ENCODE data around the gene RALGPS2. TPM values are rescaled to one million over a fixed set of nuclear protein-coding genes. Genes with fewer than 3 reads are reported as not detected.

RALGPS2 gene
- total and polyA plus RNA-seq, 4 donors: 20.1 to 57.6 (median 35.0) TPM

DNA sequence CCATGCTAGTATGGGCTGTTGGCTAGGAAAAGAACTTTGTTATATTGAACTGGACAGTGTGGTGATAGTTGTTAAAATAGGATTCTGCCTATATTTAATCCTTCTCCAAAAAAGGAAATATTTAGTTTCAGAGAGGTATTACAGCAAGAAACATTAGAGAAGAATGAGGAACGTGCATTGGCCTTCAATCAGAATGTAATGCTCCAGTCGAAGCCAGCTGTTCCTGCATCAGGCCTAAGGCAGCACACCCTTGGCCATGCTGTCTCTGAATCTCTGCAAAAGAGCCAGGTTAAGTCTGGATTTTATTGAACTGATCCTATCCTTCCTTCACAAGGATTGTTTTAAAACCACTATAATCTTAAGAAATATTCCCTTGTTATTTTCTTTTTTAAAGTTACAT, 35.3 kb upstream of the RALGPS2 start:
- no peak for DNase-seq (ENCODE audit: low read depth in 4 of 6, low spot score in 6 of 6)
- Histone ChIP-seq H3K27ac (ENCODE audit: low read depth, low read length) (no peak overlapping the region), H3K36me3 (ENCODE audit: control insufficient read depth, insufficient read depth, low read length) (no peaks in the 10 kb centered on the region), H3K4me1 (ENCODE audit: control insufficient read depth, insufficient read depth, low read length) (no peaks in the 10 kb centered on the region), H3K9me3 (ENCODE audit: control insufficient read depth, insufficient read depth, low read length) (no peaks in the 10 kb centered on the region), H3K27me3 (ENCODE audit: control insufficient read depth, insufficient read depth, low read length) (no peaks in the 10 kb centered on the region), H3K4me3 (ENCODE audit: low read depth, low read length) (no peak overlapping the region)
- WGBS (ENCODE audit: insufficient coverage): 65% methylated on average over 2 of the region's 2 CpGs

DNA sequence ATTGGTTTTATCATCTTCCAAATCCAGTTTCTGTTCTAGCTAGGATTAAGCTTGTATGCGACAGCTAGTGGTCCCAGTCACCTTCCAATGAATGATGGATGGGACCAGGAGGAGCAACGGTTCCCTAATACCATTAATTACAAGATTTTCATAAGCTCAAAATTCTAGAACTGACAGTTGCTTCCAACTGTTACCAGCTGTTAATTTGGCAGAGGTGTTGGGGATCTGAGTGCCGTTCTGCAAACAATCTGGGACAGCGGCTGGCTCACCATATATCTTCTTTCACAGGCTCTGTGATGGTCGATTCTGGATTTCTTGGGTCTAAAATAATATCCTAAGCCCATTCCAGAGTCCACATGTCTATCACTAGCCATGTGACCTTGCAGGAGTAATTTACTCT, 34.5 kb upstream of the RALGPS2 start:
- WGBS (ENCODE audit: insufficient coverage): no CpG with 5 or more reads among the region's 5 CpGs
- H3K27ac ChIP-seq (ENCODE audit: low read depth, low read length): no peak overlapping the region
- no peaks in the 10 kb centered on the region for H3K36me3 ChIP-seq (ENCODE audit: control insufficient read depth, insufficient read depth, low read length)
- no peaks in the 10 kb centered on the region for H3K4me1 ChIP-seq (ENCODE audit: control insufficient read depth, insufficient read depth, low read length)
- H3K27me3 ChIP-seq (ENCODE audit: control insufficient read depth, insufficient read depth, low read length): no peaks in the 10 kb centered on the region
- DNase-seq (ENCODE audit: low read depth in 4 of 6, low spot score in 6 of 6): no peak
- H3K9me3 ChIP-seq (ENCODE audit: control insufficient read depth, insufficient read depth, low read length): no peaks in the 10 kb centered on the region
- H3K4me3 ChIP-seq (ENCODE audit: low read depth, low read length): no peak overlapping the region

DNA sequence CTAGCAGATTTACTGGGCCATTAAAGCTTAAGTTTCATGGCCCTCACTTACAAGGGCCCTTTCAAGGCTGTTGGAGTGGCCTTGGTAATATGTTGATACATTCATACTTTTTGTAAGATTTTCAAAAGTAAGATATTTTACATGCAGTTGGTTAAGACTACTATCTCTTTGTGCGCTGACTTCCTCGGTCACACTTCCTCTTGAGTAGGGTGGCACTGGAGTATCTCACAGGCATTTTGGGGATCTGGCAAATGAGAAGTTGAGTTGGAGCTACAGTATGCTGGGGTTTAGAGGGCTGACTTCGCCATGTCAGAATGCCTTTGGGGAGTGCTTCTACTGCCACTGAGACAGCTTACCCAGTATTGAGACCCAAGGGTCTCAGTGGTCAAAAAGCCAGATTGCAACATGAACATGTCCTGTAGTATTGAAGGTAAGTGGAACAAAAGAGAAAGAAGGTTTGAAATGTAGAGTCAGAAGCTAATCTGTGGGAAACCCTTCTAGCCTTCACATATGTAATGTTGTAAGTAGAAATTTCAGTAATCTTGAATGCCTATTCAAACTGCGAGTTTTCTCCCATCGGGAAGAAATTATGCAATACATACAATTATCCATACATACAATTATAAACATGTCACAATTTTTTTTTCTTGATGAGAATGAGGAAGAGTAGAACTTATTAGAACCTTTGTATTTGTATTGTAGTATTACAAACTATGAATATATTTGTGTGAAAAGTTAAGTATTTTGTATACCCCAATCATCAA, 32.3 kb upstream of the RALGPS2 start:
- Histone ChIP-seq H3K36me3 (ENCODE audit: control insufficient read depth, insufficient read depth, low read length) (no peaks in the 10 kb centered on the region), H3K9me3 (ENCODE audit: control insufficient read depth, insufficient read depth, low read length) (no peaks in the 10 kb centered on the region), H3K4me1 (ENCODE audit: control insufficient read depth, insufficient read depth, low read length) (no peaks in the 10 kb centered on the region), H3K4me3 (ENCODE audit: low read depth, low read length) (no peak overlapping the region), H3K27me3 (ENCODE audit: control insufficient read depth, insufficient read depth, low read length) (no peaks in the 10 kb centered on the region), H3K27ac (ENCODE audit: low read depth, low read length) (no peak overlapping the region)
- 100% methylated on average over 3 of the region's 5 CpGs for WGBS (ENCODE audit: insufficient coverage)
- DNase-seq (ENCODE audit: low read depth in 4 of 6, low spot score in 6 of 6): no peak

DNA sequence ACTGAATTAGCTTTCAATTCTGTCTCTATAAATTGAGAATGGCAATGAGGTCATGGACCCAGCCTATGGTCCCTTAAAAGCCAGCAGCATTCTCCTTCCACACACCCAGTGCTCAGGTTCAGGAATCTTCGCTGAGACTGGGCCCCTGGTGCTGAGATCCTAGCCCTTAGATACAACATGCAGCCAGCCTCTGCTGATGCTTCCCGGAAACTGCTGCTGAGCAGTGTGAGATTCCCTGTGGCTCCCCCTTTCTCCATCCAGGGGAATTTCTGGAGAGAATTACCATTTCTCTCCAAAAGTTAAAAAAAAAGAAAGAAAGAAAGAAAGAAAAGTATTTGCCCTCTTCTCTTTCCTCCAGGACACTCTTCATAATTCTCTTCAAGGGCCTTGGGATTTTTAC, 31.7 kb upstream of the RALGPS2 start:
- H3K36me3 ChIP-seq (ENCODE audit: control insufficient read depth, insufficient read depth, low read length): no peaks in the 10 kb centered on the region
- 30% methylated on average over 1 of the region's 2 CpGs for WGBS (ENCODE audit: insufficient coverage)
- H3K27ac ChIP-seq (ENCODE audit: low read depth, low read length): no peak overlapping the region
- peak in 2 of 6 donors; percentile 11 to 33 for DNase-seq (ENCODE audit: low read depth in 4 of 6, low spot score in 6 of 6)
- H3K27me3 ChIP-seq (ENCODE audit: control insufficient read depth, insufficient read depth, low read length): no peaks in the 10 kb centered on the region
- no peak overlapping the region for H3K4me3 ChIP-seq (ENCODE audit: low read depth, low read length)
- no peaks in the 10 kb centered on the region for H3K4me1 ChIP-seq (ENCODE audit: control insufficient read depth, insufficient read depth, low read length)
- no peaks in the 10 kb centered on the region for H3K9me3 ChIP-seq (ENCODE audit: control insufficient read depth, insufficient read depth, low read length)

DNA sequence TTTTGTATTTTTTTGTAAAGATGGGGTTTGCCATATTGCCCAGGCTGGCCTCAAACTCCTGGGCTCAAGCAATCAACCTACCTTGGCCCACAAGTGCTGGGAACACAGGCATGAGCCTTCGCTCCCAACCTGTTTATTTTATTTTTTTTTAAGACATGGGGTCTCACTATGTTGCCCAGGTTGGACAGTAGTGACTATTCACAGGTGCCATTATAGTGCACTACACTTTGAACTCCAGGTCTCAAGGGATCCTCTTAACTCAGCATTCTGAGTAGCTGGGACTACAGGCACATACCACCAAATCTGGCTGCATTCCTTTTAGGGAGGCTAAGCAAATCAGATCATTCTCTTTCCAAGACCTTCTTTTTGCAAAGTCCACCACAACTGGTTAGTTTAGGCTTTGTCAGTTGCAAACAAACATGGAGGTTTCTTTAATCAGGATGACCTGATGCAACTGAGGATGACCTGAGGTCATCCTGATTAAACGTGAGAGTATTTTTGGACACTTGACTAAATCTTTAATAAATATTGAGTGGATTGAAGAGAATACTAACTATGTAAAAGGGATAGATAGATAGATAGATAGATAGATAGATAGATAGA, 30.0 kb upstream of the RALGPS2 start:
- H3K36me3 ChIP-seq (ENCODE audit: control insufficient read depth, insufficient read depth, low read length): no peaks in the 10 kb centered on the region
- DNase-seq (ENCODE audit: low read depth in 4 of 6, low spot score in 6 of 6): no peak
- WGBS (ENCODE audit: insufficient coverage): no CpG with 5 or more reads among the region's 2 CpGs
- no peaks in the 10 kb centered on the region for H3K27me3 ChIP-seq (ENCODE audit: control insufficient read depth, insufficient read depth, low read length)
- no peak overlapping the region for H3K27ac ChIP-seq (ENCODE audit: low read depth, low read length)
- no peaks in the 10 kb centered on the region for H3K4me1 ChIP-seq (ENCODE audit: control insufficient read depth, insufficient read depth, low read length)
- H3K9me3 ChIP-seq (ENCODE audit: control insufficient read depth, insufficient read depth, low read length): no peaks in the 10 kb centered on the region
- H3K4me3 ChIP-seq (ENCODE audit: low read depth, low read length): no peak overlapping the region

DNA sequence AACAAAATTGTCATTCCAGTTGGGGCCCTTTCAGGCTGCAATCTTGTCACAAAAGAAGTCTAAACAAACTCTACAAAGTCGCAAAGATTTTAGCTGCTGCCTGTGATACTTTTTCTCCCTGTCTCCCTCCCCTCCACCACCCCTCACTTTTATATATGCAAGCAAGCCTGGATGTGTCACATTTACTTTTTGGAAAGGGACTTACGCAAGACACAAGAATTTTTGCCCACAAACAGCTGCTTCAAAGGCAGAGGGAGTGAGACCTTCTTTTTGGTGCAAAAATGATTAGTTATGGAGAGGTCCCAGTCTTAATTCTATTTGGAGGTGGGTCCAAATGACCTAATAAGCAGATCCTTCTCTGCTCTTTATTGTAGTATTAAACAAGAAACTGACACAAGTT, 22.9 kb upstream of the RALGPS2 start:
- Histone ChIP-seq H3K4me1 (ENCODE audit: control insufficient read depth, insufficient read depth, low read length) (no peaks in the 10 kb centered on the region), H3K27ac (ENCODE audit: low read depth, low read length) (no peak overlapping the region)
- no CpG with 5 or more reads among the region's 2 CpGs for WGBS (ENCODE audit: insufficient coverage)

DNA sequence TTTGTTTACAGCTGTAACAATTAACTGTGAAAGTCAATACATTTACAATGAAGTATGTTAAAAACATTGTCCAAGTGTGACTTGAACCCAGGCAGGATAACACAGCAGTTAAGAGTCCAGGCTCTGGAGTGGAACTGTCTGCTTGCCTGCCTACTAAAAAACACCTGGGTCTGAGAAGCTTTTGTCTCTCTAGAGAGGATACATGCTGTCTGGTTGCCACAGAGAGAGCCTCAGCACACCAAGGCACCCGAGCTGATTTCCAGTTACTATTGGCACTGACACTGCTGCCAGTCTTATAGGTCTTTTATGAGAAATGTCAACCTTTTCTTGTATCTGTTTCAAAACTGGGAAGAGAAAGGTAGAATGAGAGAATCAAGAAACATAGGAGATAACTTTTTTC, 20.2 kb upstream of the RALGPS2 start:
- no peak for DNase-seq (ENCODE audit: low read depth in 4 of 6, low spot score in 6 of 6)
- Histone ChIP-seq H3K36me3 (ENCODE audit: control insufficient read depth, insufficient read depth, low read length) (no peaks in the 10 kb centered on the region), H3K27me3 (ENCODE audit: control insufficient read depth, insufficient read depth, low read length) (no peaks in the 10 kb centered on the region), H3K27ac (ENCODE audit: low read depth, low read length) (no peak overlapping the region), H3K9me3 (ENCODE audit: control insufficient read depth, insufficient read depth, low read length) (no peaks in the 10 kb centered on the region), H3K4me3 (ENCODE audit: low read depth, low read length) (no peak overlapping the region), H3K4me1 (ENCODE audit: control insufficient read depth, insufficient read depth, low read length) (no peaks in the 10 kb centered on the region)
- no CpG with 5 or more reads among the region's 1 CpG for WGBS (ENCODE audit: insufficient coverage)

More for the DNA sequence above, 22.9 kb upstream of the RALGPS2 start:
- DNase-seq (ENCODE audit: low read depth in 4 of 6, low spot score in 6 of 6): no peak
- Histone ChIP-seq H3K9me3 (ENCODE audit: control insufficient read depth, insufficient read depth, low read length) (no peaks in the 10 kb centered on the region), H3K27me3 (ENCODE audit: control insufficient read depth, insufficient read depth, low read length) (no peaks in the 10 kb centered on the region), H3K4me3 (ENCODE audit: low read depth, low read length) (no peak overlapping the region), H3K36me3 (ENCODE audit: control insufficient read depth, insufficient read depth, low read length) (no peaks in the 10 kb centered on the region)

DNA sequence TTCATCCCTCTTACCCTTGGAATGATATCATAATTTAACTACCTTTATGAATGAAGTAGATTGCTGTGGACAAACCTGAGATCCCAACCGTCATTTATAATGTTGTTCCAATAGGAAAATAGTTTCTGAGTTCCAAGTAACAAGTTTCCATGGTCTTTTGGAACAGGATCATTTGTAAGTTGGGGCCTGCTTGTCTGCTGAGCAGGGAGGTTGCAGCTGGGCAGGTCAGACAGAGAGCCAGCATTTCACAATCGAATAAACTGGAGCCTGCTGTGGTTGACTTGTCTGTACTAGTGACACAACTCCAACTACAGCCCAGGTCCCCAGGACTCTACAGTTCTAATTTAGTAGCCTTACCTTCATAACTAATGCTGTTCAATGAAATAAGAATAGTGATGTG, 18.6 kb upstream of the RALGPS2 start:
- no CpG with 5 or more reads among the region's 2 CpGs for WGBS (ENCODE audit: insufficient coverage)
- peak in 1 of 6 donors; percentile 35 for DNase-seq (ENCODE audit: low read depth in 4 of 6, low spot score in 6 of 6)
- no peak overlapping the region for H3K4me3 ChIP-seq (ENCODE audit: low read depth, low read length)
- no peaks in the 10 kb centered on the region for H3K36me3 ChIP-seq (ENCODE audit: control insufficient read depth, insufficient read depth, low read length)
- no peaks in the 10 kb centered on the region for H3K27me3 ChIP-seq (ENCODE audit: control insufficient read depth, insufficient read depth, low read length)
- no peaks in the 10 kb centered on the region for H3K9me3 ChIP-seq (ENCODE audit: control insufficient read depth, insufficient read depth, low read length)
- H3K27ac ChIP-seq (ENCODE audit: low read depth, low read length): no peak overlapping the region
- no peaks in the 10 kb centered on the region for H3K4me1 ChIP-seq (ENCODE audit: control insufficient read depth, insufficient read depth, low read length)

DNA sequence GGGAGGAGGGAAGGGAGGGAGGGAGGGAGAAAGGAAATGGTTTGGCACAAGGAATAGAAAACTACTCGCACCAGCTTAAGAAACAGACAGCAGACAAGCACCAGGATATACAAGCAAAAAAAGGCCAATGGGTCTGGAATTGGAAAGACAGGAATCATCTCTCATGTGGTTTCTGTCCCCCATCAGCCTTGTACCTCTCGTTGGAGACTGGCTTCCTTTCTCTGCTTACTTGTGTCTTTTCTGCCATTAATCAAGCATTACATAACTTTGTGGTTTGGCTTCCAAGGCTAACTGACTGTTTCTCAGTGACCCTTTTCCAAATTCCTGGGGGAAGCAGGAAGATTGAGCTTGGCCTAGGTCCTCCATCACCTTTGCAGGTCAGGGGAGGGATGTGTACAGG, 11.8 kb upstream of the RALGPS2 start:
- Histone ChIP-seq H3K27me3 (ENCODE audit: control insufficient read depth, insufficient read depth, low read length) (no peaks in the 10 kb centered on the region), H3K9me3 (ENCODE audit: control insufficient read depth, insufficient read depth, low read length) (no peaks in the 10 kb centered on the region), H3K36me3 (ENCODE audit: control insufficient read depth, insufficient read depth, low read length) (no peaks in the 10 kb centered on the region), H3K4me3 (ENCODE audit: low read depth, low read length) (no peak overlapping the region), H3K27ac (ENCODE audit: low read depth, low read length) (no peak overlapping the region), H3K4me1 (ENCODE audit: control insufficient read depth, insufficient read depth, low read length) (no peaks in the 10 kb centered on the region)
- WGBS (ENCODE audit: insufficient coverage): 60% methylated on average over 1 of the region's 2 CpGs
- no peak for DNase-seq (ENCODE audit: low read depth in 4 of 6, low spot score in 6 of 6)

DNA sequence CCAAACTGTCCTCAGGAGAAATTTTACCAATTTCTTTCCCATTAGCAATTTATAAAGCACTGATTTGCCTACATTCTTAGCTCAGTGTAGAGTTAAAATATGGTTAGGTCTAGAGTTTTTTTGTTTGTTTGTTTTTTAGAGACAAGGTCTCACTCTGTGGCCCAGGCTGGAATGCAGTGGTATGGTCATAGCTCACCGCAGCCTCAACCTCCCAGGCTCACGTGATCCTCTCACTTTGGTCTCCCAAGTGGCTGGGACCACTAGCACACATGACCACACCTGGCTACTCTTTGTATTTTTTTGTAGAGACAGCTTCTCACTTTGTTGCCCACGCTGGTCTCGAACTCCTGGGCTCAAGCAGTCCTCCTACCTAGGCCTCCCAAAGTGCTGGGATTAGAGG, 10.6 kb upstream of the RALGPS2 start:
- H3K27me3 ChIP-seq (ENCODE audit: control insufficient read depth, insufficient read depth, low read length): no peaks in the 10 kb centered on the region
- H3K4me1 ChIP-seq (ENCODE audit: control insufficient read depth, insufficient read depth, low read length): no peaks in the 10 kb centered on the region
- DNase-seq (ENCODE audit: low read depth in 4 of 6, low spot score in 6 of 6): no peak
- H3K36me3 ChIP-seq (ENCODE audit: control insufficient read depth, insufficient read depth, low read length): no peaks in the 10 kb centered on the region
- H3K27ac ChIP-seq (ENCODE audit: low read depth, low read length): no peak overlapping the region
- no peak overlapping the region for H3K4me3 ChIP-seq (ENCODE audit: low read depth, low read length)
- H3K9me3 ChIP-seq (ENCODE audit: control insufficient read depth, insufficient read depth, low read length): no peaks in the 10 kb centered on the region
- 100% methylated on average over 2 of the region's 4 CpGs for WGBS (ENCODE audit: insufficient coverage)

Measured in spinal cord (tissue), 10 donors.